Measurements from ENCODE around the gene PLXDC2. TPM values are rescaled to one million over a fixed set of nuclear protein-coding genes. Genes with fewer than 3 reads are reported as not detected.
"Not testable (repeated sequence)": the region's sequence is repeated elsewhere in the genome, so short reads cannot be mapped to it uniquely, and the experiment has no call there.

The PLXDC2 gene
- total RNA-seq, 2 experiments from 2014 or later: not detected

- Mint-ChIP-seq H3K9me3 (no peaks in the 10 kb centered on the region), H3K27me3 (ENCODE audit: low read depth) (no peaks in the 10 kb centered on the region), H3K36me3 (ENCODE audit: low read depth) (no peaks in the 10 kb centered on the region), H3K4me3 (no peak overlapping the region), H3K27ac (no peak overlapping the region), H3K4me1 (ENCODE audit: low read depth) (no peaks in the 10 kb centered on the region)
- CTCF ChIA-PET: no interaction called here
- intact Hi-C loops (cut with micrococcal nuclease): no loop called here
- no peak for DNase-seq
Measured at GRCh38 chr10:20200758-20201157, 384.5 kb downstream of the PLXDC2 start.

DNA sequence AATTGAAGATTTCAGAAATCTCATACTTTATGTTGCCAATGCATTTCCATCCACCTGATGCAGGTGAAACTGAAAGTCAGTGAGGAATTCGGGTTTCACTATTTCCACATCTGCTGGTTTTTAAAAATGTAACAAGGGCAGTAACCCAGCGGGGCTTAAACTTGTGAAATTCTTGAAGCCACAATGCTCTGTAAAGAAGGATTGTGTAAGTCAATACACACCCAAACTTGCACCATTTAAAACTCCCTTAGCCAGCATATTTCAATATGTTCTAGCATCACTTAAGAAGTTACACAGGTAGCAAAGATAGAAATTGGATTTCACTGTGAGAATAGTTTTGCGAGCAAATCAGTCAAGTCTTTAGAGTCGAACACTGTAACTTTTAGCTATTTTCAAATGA is 386.1 kb downstream of the PLXDC2 start:
- DNase-seq: no peak
- H3K4me1 Mint-ChIP-seq (ENCODE audit: low read depth): no peaks in the 10 kb centered on the region
- intact Hi-C loops (cut with micrococcal nuclease): no loop called here
- no peaks in the 10 kb centered on the region for H3K36me3 Mint-ChIP-seq (ENCODE audit: low read depth)
- H3K9me3 Mint-ChIP-seq: no peaks in the 10 kb centered on the region
- CTCF ChIA-PET: no interaction called here
- no peak overlapping the region for H3K4me3 Mint-ChIP-seq
- H3K27ac Mint-ChIP-seq: no peak overlapping the region
- no peaks in the 10 kb centered on the region for H3K27me3 Mint-ChIP-seq (ENCODE audit: low read depth)

DNA sequence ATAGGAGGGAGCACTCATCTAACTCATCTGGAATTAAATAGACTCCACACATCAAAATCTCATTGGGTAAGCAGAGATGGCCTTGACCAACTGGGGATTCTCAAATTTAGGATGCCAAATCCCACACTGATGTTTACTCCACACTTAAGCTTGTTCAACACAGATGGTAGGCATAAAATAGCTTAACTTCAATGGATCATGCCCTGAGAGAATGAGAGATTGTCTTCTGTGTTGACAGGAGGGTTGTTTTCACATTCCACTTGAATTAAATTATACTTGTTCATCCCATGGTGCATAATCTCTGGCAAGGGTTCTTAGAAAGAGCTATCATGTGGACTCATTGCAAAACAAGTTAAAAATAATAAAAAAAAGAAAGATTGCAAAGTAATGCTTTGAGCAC is 391.4 kb downstream of the PLXDC2 start:
- intact Hi-C loops (cut with micrococcal nuclease): no loop called here
- Mint-ChIP-seq H3K36me3 (ENCODE audit: low read depth) (no peaks in the 10 kb centered on the region), H3K27me3 (ENCODE audit: low read depth) (no peaks in the 10 kb centered on the region), H3K4me1 (ENCODE audit: low read depth) (no peaks in the 10 kb centered on the region), H3K27ac (no peak overlapping the region), H3K9me3 (peaks cover 3% of the 10 kb centered on the region), H3K4me3 (no peak overlapping the region)
- CTCF ChIA-PET: no interaction called here
- no peak for DNase-seq

DNA sequence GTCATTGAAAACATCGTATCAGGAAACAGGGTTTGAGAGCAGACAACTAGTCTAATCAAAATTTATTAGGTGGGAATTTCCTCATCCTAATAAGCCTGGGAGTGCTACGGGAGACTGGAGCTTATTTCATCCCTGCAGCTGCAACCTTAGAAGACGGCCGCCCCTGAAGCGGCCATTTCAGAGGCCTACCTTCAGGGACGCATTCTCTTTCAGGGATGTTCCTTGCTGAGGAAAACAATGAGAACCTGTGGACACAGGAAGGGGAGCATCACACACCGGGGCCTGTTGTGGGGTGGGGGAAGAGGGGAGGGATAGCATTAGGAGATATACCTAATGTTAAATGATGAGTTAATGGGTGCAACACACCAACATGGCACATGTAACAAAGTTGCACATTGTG is 392.9 kb downstream of the PLXDC2 start:
- H3K27ac Mint-ChIP-seq; intact Hi-C loops (cut with micrococcal nuclease); H3K27me3 Mint-ChIP-seq (ENCODE audit: low read depth); DNase-seq; H3K9me3 Mint-ChIP-seq; H3K4me3 Mint-ChIP-seq; H3K36me3 Mint-ChIP-seq (ENCODE audit: low read depth); CTCF ChIA-PET; H3K4me1 Mint-ChIP-seq (ENCODE audit: low read depth): not testable (repeated sequence)

- CTCF ChIA-PET: no interaction called here
- no peaks in the 10 kb centered on the region for H3K27me3 Mint-ChIP-seq (ENCODE audit: low read depth)
- no peaks in the 10 kb centered on the region for H3K36me3 Mint-ChIP-seq (ENCODE audit: low read depth)
- H3K27ac Mint-ChIP-seq: no peak overlapping the region
- H3K4me1 Mint-ChIP-seq (ENCODE audit: low read depth): no peaks in the 10 kb centered on the region
- H3K4me3 Mint-ChIP-seq: no peak overlapping the region
- H3K9me3 Mint-ChIP-seq: peaks cover 5% of the 10 kb centered on the region
- intact Hi-C loops (cut with micrococcal nuclease): no loop called here
- DNase-seq: no peak
Measured at GRCh38 chr10:20215547-20216152, 399.4 kb downstream of the PLXDC2 start.

- H3K36me3 Mint-ChIP-seq (ENCODE audit: low read depth): no peaks in the 10 kb centered on the region
- no peak overlapping the region for H3K4me3 Mint-ChIP-seq
- no peak for DNase-seq
- H3K27ac Mint-ChIP-seq: no peak overlapping the region
- intact Hi-C loops (cut with micrococcal nuclease): no loop called here
- CTCF ChIA-PET: no interaction called here
- H3K9me3 Mint-ChIP-seq: peaks cover 2% of the 10 kb centered on the region
- no peaks in the 10 kb centered on the region for H3K4me1 Mint-ChIP-seq (ENCODE audit: low read depth)
- H3K27me3 Mint-ChIP-seq (ENCODE audit: low read depth): no peaks in the 10 kb centered on the region
Measured at GRCh38 chr10:20221356-20221755, 405.1 kb downstream of the PLXDC2 start.

- Mint-ChIP-seq H3K27ac (no peak overlapping the region), H3K27me3 (ENCODE audit: low read depth) (no peaks in the 10 kb centered on the region), H3K4me3 (no peak overlapping the region), H3K36me3 (ENCODE audit: low read depth) (no peaks in the 10 kb centered on the region), H3K4me1 (ENCODE audit: low read depth) (no peaks in the 10 kb centered on the region), H3K9me3 (peaks cover 4% of the 10 kb centered on the region)
- CTCF ChIA-PET: no interaction called here
- intact Hi-C loops (cut with micrococcal nuclease): no loop called here
- no peak for DNase-seq
Measured at GRCh38 chr10:20228729-20229128, 412.5 kb downstream of the PLXDC2 start.

GRCh38 chr10:20232079-20232705 is 416.0 kb downstream of the PLXDC2 start:
- H3K36me3 Mint-ChIP-seq (ENCODE audit: low read depth): no peaks in the 10 kb centered on the region
- CTCF ChIA-PET: no interaction called here
- no peak for DNase-seq
- H3K27ac Mint-ChIP-seq: no peak overlapping the region
- no peak overlapping the region for H3K4me3 Mint-ChIP-seq
- H3K27me3 Mint-ChIP-seq (ENCODE audit: low read depth): no peaks in the 10 kb centered on the region
- H3K9me3 Mint-ChIP-seq: peaks cover 4% of the 10 kb centered on the region
- H3K4me1 Mint-ChIP-seq (ENCODE audit: low read depth): no peaks in the 10 kb centered on the region
- intact Hi-C loops (cut with micrococcal nuclease): no loop called here

DNA sequence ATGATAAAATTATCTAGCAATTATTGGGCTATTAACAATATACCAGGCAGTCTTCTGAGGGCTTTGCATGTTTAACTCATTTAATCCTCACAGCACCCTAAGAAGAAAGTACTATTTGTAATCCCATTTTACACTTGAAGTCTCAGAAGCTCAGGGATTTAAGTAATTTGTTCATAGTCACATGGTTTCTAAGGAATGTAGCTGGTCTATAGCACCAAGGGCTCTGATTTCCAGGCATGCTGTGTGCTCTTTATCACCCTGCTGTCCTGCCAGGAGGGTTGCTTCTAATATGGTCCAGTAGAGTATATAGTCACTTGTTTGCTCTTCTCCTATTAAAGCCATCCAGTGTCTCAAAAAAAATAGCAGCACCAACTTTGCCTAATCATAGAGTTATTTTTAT is 417.2 kb downstream of the PLXDC2 start:
- no peaks in the 10 kb centered on the region for H3K27me3 Mint-ChIP-seq (ENCODE audit: low read depth)
- intact Hi-C loops (cut with micrococcal nuclease): no loop called here
- CTCF ChIA-PET: no interaction called here
- peaks cover 4% of the 10 kb centered on the region for H3K9me3 Mint-ChIP-seq
- H3K36me3 Mint-ChIP-seq (ENCODE audit: low read depth): no peaks in the 10 kb centered on the region
- H3K27ac Mint-ChIP-seq: no peak overlapping the region
- no peak for DNase-seq
- no peaks in the 10 kb centered on the region for H3K4me1 Mint-ChIP-seq (ENCODE audit: low read depth)
- no peak overlapping the region for H3K4me3 Mint-ChIP-seq

- intact Hi-C loops (cut with micrococcal nuclease): no loop called here
- Mint-ChIP-seq H3K27me3 (ENCODE audit: low read depth) (no peaks in the 10 kb centered on the region), H3K36me3 (ENCODE audit: low read depth) (no peaks in the 10 kb centered on the region), H3K4me3 (no peak overlapping the region), H3K4me1 (ENCODE audit: low read depth) (no peaks in the 10 kb centered on the region), H3K27ac (no peak overlapping the region), H3K9me3 (peaks cover 2% of the 10 kb centered on the region)
- DNase-seq: no peak
- CTCF ChIA-PET: no interaction called here
Measured at GRCh38 chr10:20234579-20234978, 418.3 kb downstream of the PLXDC2 start.

- intact Hi-C loops (cut with micrococcal nuclease): no loop called here
- H3K27me3 Mint-ChIP-seq (ENCODE audit: low read depth): no peaks in the 10 kb centered on the region
- CTCF ChIA-PET: interaction anchor here (0.7 kb wide), 1 partner anchor 126 kb away, joined by 4 read pairs; no protein-coding TSS in a partner anchor
Measured at GRCh38 chr10:20237091-20237570, 420.9 kb downstream of the PLXDC2 start.

DNA sequence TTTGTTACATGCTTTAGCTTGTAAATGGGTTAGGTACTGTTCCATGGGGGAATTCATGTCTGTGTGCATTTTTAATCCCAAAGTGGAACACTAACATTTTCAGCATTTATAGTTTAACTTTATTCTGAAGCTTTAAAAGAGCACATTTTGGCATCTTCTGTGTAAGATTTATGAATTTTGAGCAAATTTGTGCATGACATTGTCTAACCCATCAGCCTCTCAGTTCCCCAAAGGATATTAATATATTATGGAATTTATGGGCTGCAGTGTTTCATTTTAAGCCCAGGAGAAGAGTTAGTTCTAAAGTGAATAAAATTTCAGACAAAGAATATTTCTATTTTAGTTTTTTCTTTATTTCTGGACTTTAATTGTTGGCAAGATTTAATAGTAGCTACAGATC is 421.4 kb downstream of the PLXDC2 start:
- H3K27me3 Mint-ChIP-seq (ENCODE audit: low read depth): no peaks in the 10 kb centered on the region
- H3K9me3 Mint-ChIP-seq: peaks cover 3% of the 10 kb centered on the region
- DNase-seq: no peak
- intact Hi-C loops (cut with micrococcal nuclease): no loop called here
- CTCF ChIA-PET: interaction anchor here (0.5 kb wide), 1 partner anchor 365 kb away, joined by 6 read pairs; no protein-coding TSS in a partner anchor
- no peak overlapping the region for H3K27ac Mint-ChIP-seq
- no peaks in the 10 kb centered on the region for H3K4me1 Mint-ChIP-seq (ENCODE audit: low read depth)
- H3K4me3 Mint-ChIP-seq: no peak overlapping the region
- no peaks in the 10 kb centered on the region for H3K36me3 Mint-ChIP-seq (ENCODE audit: low read depth)

More at GRCh38 chr10:20237091-20237570, 420.9 kb downstream of the PLXDC2 start:
- H3K9me3 Mint-ChIP-seq: peaks cover 4% of the 10 kb centered on the region
- H3K27ac Mint-ChIP-seq: no peak overlapping the region
- no peaks in the 10 kb centered on the region for H3K36me3 Mint-ChIP-seq (ENCODE audit: low read depth)
- H3K4me1 Mint-ChIP-seq (ENCODE audit: low read depth): no peaks in the 10 kb centered on the region
- H3K4me3 Mint-ChIP-seq: no peak overlapping the region
- DNase-seq: no peak

- intact Hi-C loops (cut with micrococcal nuclease): no loop called here
- Mint-ChIP-seq H3K27me3 (ENCODE audit: low read depth) (no peaks in the 10 kb centered on the region), H3K27ac (no peak overlapping the region), H3K4me3 (no peak overlapping the region), H3K9me3 (peaks cover 2% of the 10 kb centered on the region), H3K36me3 (ENCODE audit: low read depth) (no peaks in the 10 kb centered on the region), H3K4me1 (ENCODE audit: low read depth) (no peaks in the 10 kb centered on the region)
- CTCF ChIA-PET: no interaction called here
- DNase-seq: no peak
Measured at GRCh38 chr10:20240643-20241042, 424.4 kb downstream of the PLXDC2 start.

Measured in activated naive CD4-positive, alpha-beta T cell treated with anti-CD3 and anti-CD28 coated beads for 36 hours (primary cell).